NCI-H1092 treated with DMSO at 0.1 percent for 48 hours (cell line): ENCODE data around the gene APAF1.
A peak's percentile ranks its signal among the peaks of the same experiment; 100 is the strongest.
"Not testable (repeated sequence)": the region's sequence is repeated elsewhere in the genome, so short reads cannot be mapped to it uniquely, and the experiment has no call there.

Experiments used
- DNase-seq: peaks from one replicate; lab custom pipeline; 2025; lab: John Stamatoyannopoulos, UW

Gene APAF1, protein sequence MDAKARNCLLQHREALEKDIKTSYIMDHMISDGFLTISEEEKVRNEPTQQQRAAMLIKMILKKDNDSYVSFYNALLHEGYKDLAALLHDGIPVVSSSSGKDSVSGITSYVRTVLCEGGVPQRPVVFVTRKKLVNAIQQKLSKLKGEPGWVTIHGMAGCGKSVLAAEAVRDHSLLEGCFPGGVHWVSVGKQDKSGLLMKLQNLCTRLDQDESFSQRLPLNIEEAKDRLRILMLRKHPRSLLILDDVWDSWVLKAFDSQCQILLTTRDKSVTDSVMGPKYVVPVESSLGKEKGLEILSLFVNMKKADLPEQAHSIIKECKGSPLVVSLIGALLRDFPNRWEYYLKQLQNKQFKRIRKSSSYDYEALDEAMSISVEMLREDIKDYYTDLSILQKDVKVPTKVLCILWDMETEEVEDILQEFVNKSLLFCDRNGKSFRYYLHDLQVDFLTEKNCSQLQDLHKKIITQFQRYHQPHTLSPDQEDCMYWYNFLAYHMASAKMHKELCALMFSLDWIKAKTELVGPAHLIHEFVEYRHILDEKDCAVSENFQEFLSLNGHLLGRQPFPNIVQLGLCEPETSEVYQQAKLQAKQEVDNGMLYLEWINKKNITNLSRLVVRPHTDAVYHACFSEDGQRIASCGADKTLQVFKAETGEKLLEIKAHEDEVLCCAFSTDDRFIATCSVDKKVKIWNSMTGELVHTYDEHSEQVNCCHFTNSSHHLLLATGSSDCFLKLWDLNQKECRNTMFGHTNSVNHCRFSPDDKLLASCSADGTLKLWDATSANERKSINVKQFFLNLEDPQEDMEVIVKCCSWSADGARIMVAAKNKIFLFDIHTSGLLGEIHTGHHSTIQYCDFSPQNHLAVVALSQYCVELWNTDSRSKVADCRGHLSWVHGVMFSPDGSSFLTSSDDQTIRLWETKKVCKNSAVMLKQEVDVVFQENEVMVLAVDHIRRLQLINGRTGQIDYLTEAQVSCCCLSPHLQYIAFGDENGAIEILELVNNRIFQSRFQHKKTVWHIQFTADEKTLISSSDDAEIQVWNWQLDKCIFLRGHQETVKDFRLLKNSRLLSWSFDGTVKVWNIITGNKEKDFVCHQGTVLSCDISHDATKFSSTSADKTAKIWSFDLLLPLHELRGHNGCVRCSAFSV (N-terminal part only)

GRCh38 chr12:98644712-98645571 is at the start of gene APAF1, which contains the start of gene IKBIP:
Gene APAF1 (plus strand): TSS chr12:98645290. CDS start chr12:98648360, 3,070 bp downstream.
Gene IKBIP (minus strand): TSS chr12:98644788. CDS start chr12:98644701, 87 bp downstream.
- DNase-seq, result peak; percentile 83

- DNase-seq, result not testable (repeated sequence)
Measured at GRCh38 chr12:98597313-98597712, 47.8 kb upstream of the APAF1 start.

DNA sequence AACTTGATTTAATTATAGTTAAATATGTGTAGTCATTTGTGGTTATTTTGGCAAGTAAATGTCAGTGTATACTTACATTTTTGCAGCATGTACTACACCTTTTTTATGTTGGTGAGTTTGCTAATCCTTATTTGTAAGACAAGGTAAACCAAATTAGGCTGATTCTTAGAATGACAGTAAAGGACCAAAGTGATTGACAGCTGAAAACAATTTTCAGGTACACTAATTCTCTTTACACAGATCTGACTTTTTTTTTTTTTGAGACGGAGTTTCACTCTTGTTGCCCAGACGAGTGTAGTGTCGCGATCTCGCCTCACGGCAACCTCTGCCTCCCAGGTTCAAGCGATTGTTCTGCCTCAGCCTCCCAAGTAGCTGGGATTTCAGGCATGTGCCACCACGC is 43.2 kb upstream of the APAF1 start:
- no peak for DNase-seq

GRCh38 chr12:98606359-98606988 is 38.6 kb upstream of the APAF1 start:
- DNase-seq, result no peak

GRCh38 chr12:98610596-98610995 is 34.5 kb upstream of the APAF1 start:
- no peak for DNase-seq

- no peak for DNase-seq
Measured at GRCh38 chr12:98612696-98613334, 32.3 kb upstream of the APAF1 start.

DNA sequence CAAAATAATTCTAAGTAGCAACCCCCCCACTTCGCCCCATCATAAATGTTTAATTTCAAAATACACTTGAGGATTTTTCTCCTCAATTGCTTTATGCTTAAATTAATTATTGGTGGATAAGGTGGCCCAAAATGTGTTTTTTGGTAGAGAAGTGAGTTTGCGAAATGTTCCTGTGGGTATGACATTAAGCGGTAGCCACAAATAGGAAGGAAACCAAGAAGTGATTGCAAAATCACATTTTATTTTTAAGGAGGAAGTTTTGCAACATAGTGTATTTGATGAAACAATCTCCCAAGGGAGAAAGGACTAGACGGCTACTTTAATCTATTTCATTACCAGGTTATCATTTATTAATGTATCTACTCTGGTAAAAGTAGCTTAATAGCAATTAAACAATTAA is 26.1 kb upstream of the APAF1 start:
- DNase-seq, result no peak

- peak; percentile 4 for DNase-seq
Measured at GRCh38 chr12:98635657-98636323, 9.3 kb upstream of the APAF1 start.

GRCh38 chr12:98637068-98637467 is 8.0 kb upstream of the APAF1 start:
- no peak for DNase-seq

GRCh38 chr12:98638009-98638408 is 7.1 kb upstream of the APAF1 start:
- DNase-seq, result no peak

DNA sequence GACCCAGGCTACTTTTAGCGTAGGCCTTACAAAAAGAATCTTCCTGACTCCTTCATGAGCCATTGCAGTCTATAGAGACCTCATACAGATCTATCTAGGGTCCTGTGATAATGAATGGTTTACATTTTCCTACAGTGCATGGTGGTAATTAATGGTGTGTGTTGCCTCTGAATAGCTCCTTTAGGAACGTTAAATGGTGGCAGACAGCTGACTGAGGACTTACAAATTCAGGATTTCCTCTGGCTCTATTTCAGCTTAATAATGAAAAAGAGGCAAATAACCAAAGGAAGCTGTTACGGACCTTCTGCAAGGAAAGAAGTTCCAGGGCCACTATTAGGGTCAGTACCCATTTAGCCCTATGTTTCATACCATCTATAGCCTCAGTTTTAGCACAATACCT is 5.6 kb upstream of the APAF1 start:
- no peak for DNase-seq

DNA sequence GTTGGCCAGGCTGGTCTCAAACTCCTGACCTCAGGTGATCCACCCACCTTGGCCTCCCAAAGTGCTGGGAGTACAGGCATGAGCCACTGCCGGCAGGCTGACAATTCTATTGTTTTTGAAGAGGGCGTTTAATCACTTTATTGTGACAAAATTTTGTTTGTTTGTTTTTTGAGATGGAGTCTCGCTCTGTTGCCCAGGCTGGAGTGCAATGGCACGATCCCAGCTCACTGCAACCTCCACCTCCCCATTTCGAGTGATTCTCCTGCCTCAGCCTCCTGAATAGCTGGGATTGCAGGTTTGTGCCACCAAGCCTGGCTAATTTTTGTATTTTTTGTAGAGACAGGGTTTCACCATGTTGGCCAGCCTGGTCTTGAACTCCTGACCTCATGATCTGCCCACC is 2.3 kb upstream of the APAF1 start:
- DNase-seq, result not testable (repeated sequence)

- peak; percentile 59 for DNase-seq
Measured at GRCh38 chr12:98644433-98644711, 718 bp upstream of the APAF1 start.

DNA sequence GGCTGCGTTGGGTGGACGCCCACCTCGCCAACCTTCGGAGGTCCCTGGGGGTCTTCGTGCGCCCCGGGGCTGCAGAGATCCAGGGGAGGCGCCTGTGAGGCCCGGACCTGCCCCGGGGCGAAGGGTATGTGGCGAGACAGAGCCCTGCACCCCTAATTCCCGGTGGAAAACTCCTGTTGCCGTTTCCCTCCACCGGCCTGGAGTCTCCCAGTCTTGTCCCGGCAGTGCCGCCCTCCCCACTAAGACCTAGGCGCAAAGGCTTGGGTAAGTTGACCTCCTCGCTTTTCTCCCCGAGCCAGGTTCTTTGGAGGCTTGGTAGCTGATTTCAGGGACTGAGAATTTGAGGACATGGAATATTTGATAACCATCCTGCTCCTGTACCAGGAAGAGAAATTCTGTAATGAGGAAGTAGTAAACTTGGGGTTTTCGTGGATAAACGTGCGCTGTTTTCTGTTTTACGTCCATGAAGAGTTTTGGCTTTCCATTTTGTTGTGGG is 530 bp downstream of the APAF1 start:
- no peak for DNase-seq

GRCh38 chr12:98646294-98647090 is 1.4 kb downstream of the APAF1 start:
- DNase-seq, result no peak

DNA sequence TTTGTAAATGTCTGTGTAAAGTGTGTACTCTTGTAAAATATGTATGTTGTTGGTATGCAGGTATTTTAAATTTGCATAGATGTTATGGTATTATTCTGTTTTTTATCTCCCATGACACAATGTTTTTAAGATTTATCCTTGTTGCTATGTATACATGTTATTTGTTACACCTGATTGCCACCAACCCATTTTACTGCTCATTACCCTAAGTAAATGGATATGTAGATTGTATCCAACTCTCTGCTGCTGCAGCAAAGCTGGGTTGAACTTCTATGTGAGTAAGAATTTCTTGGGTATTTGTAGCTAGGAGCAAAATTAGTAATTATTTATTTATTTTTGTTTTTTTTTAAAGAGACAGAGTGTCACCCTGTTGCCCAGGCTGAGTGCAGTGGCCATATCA is 6.2 kb downstream of the APAF1 start:
- no peak for DNase-seq

DNA sequence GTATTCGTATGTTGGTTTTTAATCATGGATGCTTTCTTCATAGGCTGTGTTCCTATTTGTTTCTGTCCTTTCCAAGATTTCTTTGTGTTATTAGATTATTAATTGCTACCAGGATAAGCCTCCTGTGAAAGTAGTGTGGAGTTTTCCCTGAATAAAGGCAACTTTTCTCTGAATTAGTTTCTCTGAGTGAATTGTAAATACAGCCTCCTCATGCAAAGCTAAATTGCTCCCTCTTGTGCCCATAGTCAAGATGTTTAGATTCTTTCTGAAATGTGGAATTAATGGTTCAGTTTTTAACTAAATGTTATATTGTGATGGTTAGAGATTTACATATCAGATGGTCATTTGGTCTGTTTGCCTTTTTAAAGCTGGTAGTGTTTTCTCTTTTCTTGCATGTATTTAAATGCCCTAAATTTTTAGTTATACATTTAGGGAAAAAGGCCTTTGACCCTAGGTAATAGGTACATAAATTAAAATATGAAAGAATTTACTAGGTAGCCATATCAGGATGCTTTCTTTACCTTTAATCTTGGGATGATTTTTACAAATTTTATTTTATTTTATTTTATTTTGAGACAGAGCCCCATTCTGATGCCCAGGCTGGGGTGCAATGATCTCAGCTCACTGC is 8.9 kb downstream of the APAF1 start:
- DNase-seq, result peak; percentile 40

GRCh38 chr12:98656289-98657101 is 11.4 kb downstream of the APAF1 start:
- DNase-seq, result no peak
